HG02884 (cell line): ENCODE results near the gene NDST1.
"Not testable (repeated sequence)": the region's sequence is repeated elsewhere in the genome, so short reads cannot be mapped to it uniquely, and the experiment has no call there.

Experiments
- ATAC-seq: cut with Tn5 transposase; IDR thresholded peaks from one replicate; pipeline ENCODE4 v1.9.1; 2021; ENCODE audit warnings: mild to moderate bottlenecking, moderate library complexity; ENCODE audit not compliant: unreplicated experiment

The NDST1 gene

DNA sequence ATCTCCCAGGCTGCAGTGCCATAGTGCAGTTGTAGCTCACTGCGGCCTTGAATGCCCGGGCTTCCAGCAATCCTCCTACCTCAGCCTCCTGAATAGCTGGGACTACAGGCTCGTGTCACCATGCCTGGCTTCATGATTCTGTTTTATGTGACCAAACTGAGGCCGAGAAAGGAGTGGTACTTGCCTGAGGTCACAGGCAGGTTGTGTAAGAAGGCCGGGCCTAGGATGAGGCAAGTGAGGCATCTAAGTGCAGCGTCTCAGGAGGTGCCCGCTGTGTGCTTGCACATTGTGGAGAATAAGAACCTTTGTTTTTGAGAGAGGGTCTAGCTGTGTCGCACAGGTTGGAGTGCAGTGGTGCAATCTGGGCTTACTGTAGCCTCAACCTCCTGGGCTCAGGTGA, 2.1 kb upstream of the NDST1 start:
- ATAC-seq, result no peak

DNA sequence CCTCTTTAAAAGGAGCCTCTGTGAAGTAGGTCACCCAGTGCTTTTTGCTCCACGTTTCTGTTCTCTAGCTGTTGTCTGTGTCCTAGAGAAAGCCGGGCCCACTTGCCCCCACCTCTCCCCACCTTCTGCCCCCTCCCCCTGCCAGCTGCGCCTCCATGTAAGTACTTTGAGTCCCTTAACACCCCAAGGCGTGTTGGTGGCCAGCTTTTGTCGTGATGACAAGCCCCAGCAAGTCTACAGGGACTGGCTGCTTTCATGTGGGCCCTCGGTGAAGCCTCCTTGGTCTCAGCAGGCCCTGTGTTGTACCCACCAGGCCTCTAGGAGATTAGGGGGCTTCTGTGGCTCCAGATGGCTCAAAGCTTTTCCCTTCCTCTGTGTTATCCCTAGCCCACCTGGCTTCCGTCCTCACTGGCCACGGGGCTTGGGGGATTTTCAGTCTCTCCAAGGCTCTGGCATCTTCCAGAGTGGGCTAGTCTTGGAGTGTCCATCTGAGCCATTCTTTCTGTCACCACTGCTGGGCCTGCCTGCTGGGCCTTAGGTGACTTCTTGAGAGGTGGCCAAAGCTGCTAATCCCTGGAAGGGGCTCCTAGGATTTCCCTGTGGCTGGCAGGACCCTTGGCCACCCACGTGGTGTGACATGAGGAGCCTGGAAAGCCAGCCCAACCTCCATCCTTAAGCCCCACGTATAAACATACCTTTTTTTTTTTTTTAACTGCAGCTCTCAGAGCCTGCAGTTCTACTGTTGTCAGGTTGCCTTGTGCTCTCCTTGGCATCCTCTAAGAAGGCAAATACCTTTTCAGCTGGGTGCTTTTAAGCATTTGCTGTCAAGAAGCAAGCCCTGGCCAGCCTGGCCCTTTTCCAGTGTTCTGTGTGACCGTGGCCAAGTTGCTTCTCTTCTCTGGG, 1.1 kb upstream of the NDST1 start:
- ATAC-seq, result no peak

DNA sequence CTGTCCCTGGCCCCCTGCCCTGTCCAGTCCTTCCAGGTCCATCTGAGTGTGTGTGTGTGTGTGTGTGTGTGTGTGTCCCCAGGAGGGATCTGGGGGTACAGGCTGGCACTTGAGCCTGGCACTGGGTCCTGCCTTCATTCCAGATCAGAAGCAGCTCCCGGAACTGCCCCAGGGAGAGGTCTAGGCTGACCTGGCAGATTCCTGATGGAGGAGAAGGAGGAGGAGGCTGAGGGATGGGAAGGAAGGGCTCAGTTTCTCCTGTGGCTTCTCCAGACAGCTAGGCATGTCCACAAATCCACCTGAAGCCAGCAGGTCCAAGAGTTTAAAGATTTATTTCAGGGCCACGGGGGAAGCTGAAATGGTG, 328 bp downstream of the NDST1 start:
- no peak for ATAC-seq

DNA sequence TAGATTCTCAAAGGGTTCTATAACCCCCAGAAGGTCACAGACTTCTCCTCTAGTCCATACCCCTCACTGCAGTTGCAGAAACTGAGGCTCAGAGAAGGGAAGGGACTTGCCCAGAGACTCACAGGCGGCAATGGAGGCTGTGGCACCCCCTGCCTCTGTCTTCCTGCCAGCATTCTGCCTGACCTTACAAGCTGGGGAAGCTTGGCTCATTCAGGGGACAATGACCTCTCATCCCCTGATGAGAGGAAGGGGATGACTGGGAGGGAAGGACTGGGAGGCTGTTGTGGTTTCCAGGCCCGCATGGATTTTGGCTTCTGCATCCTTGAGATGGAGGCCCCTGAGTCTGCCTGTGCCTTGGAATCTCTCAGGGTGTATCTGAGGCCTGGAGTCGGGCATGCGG, 897 bp downstream of the NDST1 start:
- no peak for ATAC-seq

DNA sequence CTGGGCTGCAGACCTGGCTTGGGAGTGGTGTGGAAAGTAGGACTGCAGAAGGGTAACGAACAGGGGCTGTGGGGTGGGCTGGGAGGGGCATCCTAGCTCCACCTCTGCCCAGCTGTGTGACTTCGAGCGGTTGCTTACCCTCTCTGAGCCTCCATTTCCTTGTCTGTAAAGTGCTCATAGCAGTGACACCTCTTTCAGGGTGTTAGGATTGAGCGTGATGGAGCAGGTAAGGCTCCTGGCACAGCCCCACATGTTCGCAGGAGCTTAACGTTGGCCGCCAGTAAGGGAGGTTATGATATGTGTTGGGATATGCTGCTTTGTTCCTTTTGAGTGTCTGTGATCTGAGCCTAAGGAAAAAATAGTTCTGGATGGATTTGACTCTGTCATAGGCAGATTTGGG, 2.1 kb downstream of the NDST1 start:
- no peak for ATAC-seq

DNA sequence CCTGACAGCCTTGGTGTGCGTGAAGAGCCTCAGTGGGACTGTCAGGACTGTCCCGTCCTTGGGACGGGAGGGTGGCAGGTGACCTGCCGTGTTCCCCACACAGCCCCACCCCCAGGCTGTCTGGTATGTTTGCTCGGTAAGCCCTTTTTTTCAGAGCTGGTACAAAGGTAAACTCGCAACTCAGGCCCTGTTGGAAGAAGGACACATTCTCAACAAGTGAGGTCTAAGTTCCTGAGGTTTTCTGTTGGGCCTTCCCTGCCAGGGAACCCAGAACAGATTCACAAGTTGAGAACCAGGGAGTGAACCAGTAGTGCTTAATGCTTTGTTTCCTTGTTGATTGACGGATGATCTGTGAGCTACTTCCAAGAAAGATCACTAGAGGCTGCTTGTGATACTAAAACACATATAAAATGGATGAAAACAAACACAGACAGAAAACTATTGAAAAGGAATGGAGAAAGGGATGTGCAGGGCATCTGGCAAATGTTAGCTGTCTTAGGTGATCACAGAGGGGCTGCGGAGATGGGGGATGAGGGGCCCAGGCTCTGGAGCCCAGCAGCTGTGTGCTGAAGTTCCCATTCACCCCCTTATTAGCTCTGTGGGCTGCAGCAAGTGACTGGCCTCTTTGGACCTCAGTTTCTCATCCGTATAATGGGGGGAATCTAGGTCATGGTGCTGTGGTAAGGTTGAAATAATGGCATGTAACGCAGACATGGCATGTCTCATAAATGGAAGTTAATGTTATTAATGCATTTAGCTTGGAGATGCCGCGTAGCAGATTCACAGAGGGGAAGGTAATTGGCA, 2.7 kb downstream of the NDST1 start:
- ATAC-seq, result no peak

DNA sequence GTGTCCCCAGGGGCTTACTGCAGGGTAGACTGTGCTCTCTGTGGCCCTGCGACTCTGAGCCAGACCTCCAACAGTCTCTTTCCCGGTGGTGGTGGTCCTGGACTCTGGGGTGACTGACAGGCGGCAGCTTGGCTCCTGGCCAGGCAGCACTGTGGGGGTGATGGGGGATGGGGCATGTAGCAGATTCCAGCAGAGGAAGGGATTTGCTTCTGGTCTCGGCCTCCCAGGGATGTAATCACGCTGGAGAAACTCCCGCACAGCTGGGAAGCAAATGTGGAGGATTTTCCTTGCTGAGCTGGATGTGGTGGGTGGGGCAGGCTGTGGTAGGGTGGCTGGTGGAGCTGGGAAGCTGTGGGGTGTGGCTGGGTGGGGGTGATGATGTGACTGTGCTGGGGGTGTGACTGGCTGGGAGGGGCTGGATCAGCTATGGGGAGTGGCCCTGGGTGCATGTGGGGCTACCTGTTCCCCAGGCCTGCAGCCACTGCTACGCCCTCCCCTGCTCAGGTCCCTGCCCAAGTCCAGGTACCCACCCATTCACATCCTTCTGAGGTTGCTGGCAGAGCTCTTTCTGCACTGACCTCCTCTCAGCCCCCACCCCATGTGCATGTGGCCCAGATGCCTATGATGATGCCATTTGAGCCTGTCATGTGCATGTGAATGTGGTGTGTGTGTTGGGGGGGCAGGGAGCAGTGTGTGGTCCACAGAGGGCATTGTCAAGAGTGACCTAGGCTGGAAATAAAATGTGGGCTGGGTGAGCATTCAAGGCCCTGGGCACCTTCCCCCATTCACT, 3.8 kb downstream of the NDST1 start:
- no peak for ATAC-seq

DNA sequence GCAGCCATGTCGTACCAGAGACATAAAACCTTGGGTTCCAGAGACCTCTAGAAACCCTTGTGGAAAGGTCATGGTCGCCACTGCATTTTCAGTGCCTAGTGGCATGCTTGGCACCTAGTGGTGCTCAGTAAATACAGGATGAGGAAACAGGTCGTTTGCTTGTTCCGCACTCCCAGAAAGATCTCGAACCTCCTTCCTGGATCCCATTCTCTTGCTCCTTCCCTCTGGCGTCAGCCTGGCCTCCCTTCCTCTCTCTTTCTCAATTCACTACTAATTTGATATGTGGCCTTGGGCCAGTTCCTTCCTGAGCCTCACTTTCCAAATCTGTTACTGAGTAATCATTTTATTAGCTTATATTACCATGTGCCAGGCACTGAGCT, 4.4 kb downstream of the NDST1 start:
- no peak for ATAC-seq

DNA sequence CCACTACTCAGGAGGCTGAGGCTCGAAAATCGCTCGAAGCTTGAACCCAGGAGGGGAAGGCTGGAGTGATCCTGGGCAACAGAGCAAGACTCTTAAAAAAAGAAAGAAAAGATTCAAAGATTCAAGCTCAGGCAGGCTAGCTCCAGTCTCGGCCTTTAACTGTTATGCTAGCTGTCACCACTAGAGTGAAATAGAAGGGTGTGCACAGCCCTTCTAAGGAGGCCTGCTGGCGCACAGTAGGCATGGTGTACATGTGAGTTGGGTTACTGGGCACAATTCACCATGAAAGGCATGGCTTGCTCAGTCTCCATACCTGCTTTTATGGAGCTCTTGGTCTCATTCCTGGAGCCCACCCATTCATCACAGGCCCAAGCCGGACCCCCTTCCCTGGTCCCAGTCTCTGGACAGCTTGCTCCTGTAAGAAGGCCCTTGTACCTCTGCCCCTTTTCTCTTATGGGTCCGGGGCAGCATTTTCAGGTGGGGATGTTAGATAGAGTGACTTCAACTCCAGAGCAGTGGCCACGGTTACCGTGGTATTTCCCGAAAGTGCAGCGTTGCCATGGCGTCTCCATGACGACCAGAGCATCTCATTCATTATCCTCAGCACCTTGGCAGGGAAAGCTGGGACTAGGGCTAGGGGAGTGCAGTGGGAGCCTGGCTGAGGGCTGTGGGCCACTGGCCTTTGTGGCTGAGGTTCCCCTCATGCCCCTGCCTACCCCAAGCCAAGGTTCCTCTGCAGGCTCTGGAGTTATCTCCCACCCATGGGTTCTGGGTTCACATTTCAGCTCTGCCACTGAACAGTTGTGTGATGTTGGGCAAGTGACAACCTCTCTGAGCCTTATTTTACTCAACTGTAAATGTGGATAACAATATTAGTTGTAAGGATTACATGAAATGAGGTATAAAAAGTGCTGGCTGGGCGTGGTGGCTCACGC, 5.7 kb downstream of the NDST1 start:
- ATAC-seq, result no peak

DNA sequence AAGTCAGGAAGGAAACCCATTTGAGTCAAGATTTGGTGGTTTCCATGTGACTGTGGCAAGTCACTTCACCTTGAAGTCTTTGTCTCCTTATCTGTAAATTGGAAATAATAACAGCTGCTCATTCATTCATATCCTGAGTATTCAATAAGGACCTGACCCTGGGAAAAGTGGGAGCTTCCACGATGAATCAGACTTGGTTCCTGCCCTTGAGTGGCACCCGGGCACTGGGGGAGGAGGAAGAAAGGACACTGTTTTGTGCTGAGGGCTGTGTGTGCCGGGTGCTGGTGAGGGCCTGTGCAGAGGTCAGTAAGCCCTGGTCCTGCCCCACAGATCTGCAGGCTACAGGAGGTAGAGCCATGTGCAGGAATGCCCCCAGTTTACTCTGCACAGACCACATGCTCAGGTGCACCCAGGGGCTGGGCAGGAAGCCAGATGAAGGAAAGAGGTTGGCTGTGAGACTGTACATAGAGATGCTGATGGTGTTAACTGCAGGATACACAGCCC, 6.8 kb downstream of the NDST1 start:
- ATAC-seq, result no peak

DNA sequence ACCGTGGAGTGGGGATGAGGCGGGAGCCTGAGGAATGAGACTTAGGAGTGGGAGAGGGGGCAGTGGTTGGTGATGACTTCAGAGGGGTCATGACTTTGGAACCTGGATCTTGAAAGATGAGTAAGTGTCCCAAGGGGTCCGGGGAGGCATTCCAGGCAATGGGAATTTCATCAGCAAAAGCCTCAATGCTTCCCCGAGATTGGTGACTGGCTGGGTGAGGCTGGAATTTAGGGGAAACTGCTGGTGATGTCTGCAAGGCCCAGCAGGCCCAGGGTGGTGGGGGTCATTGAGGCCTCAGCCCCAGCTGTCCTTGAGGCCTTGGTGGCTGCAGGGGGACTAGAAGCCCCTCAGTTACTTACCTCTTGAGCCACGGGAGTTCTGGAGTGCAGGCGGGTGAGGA, 7.5 kb downstream of the NDST1 start:
- no peak for ATAC-seq

DNA sequence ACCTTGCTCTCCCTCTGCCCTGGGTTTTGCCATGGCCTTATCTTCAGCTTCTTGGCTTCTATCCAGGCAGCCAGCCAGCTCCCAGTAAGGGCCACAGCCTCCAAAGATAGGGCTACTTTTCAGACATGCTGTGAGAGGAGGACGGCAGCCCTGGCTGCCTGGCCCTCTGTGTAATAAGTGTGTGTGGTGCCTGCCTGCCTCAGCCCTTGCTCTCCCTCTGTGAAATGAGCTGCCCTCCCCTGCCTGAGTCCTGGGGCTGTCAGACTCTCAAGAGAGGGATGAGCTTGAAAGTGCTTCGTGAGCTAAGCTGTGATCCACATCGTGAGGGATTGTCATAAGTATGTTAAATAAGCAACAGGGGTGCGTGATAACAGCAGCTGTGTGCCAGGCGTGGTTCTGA, 8.1 kb downstream of the NDST1 start:
- ATAC-seq, result no peak

DNA sequence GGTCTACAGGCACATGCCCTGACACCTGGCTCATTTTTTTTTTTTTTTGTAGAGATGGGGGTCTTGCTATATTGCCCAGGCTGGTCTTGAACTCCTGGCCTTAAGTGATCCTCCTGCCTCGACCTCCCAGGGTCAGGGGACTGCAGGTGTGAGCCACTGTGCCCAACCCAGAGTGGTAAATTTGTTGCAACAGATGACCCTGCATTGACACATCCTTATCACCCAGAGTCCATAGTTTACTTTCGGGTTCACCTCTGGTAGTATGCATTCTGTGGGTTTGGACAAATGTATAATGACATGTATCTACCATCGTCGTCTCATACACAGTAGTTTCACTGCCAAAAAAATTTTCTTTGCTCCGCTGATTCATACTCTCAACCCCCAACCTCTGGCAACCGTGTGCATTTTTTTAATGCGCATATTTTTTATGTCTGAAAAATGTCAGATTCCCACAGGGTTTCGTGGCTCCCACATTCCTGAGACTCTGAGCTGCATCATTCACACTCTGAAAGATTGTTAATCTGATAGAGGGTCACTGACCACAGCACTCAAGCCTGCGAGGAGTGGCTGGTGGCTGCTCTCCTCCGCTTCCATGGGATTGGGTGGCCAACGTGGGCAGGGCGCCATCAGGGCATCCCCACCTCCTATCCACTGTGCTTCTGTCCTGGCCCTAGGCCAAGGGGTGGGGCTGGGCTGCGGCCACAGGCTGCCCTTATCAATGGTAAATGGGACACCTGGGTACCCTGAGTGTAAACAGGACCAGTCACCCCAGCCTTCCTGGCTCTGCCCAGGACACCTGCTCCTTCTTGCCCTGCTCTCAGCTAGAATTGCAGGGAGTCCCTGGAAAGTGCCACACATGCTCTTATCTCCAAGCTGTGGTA, 9.6 kb downstream of the NDST1 start:
- ATAC-seq, result no peak

DNA sequence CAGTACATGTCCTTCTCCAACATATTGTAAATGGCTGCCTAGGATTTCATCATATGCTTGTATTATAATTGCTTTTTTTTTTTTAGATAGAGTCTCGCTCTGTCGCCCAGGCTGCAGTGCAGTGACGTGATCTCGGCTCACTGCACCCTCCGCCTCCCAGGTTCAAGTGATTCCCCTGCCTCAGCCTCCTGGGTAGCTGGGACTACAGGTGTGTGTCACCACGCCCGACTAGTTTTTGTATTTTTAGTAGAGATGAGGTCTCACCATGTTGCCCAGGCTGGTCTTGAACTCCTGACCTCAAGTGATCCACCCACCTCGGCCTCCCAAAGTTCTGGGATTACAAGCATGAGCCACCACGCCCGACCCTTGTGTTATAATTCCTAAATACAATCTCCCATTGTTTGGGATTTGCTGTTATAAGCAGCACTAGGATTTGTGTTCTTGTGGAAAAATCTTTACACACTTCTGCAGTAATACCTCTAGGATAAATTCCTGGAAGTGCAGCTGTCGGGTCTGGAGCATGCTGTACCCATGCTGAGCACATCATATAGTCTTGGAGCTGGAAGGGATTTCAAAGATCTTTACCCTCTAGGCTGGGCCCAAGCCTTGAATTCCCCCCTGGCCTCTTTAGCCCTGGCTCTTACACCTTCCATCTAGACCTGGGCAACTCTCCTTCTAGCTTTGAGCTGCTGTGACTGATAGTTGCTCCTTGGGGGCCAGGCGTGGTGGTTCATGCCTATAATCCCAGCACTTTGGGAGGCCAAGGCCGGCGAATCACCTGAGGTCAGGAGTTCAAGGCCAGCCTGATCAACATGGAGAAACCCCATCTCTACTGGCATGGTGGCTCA, 11.0 kb downstream of the NDST1 start:
- not testable (repeated sequence) for ATAC-seq

DNA sequence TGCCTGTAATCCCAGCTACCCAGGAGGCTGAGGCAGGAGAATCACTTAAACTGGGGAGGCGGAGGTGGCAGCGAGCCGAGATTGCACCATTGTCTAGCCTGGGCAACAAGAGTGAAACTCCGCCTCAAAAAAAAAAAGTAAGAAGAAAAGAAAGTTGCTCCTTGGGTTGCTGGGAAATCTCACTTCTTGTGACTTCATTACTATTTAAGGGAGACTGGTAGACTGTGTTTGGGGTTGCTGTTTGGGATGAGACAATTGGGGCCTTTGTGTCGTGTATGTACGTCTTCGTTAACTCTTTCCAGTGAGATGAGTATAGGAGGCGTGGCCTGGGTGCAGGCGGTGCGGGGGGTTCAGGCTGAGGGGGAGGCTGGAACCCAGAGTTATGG, 11.6 kb downstream of the NDST1 start:
- ATAC-seq, result no peak

DNA sequence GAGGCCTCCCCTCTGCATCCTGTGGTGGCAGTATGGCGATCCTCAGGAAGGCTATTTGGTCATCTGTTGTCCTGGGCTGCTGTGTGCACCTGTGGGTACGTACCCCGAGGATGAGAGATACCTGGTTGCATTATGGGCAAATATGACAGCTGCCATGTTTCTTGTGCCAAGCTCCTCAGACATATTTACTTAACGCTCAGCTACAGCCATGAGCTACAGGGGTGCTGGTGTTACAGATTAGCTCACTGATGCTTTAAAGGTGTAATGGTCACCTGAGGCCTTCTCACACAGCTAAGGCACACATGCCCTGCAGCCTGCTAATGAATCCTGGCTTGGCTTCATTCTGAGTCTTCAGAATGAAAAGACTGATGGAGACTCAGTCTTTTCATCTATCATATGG, 12.0 kb downstream of the NDST1 start:
- ATAC-seq, result no peak

DNA sequence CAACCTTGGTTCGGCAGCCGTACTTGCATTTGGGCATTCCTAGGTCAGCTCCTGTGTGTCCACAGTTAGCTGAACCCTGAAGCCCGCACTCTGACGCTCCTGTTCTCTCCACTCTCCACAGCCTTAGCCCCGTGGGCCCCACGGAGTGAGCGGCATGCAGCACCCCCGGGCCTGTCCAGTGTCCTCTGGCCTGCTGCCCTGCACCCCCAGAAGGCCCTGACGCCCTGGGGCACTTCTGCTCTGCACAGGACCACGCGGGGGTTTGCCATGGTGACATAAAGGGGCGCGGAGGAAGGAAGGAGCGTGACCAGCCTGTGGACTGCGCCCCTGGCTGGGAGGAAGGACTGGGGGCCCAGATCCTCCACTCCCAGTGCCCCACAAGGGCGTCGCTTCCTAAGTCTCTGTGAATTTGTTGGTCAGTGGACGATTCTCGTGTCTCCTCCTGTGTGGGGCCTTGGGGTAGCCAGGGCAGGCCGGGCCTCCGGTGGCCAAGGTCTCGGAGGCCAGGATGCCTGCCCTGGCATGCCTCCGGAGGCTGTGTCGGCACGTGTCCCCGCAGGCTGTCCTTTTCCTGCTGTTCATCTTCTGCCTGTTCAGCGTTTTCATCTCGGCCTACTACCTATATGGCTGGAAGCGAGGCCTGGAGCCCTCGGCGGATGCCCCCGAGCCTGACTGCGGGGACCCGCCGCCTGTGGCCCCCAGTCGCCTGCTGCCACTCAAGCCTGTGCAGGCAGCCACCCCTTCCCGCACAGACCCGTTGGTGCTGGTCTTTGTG, 13.0 kb downstream of the NDST1 start:
- ATAC-seq, result no peak

DNA sequence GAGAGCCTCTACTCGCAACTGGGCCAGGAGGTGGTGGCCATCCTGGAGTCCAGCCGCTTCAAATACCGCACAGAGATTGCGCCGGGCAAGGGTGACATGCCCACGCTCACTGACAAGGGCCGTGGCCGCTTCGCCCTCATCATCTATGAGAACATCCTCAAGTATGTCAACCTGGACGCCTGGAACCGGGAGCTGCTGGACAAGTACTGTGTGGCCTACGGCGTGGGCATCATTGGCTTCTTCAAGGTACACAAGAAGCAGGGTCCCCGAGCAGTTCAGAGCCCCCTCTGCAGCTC, 13.5 kb downstream of the NDST1 start:
- ATAC-seq, result no peak
